ENCODE measurements around the gene SDF4.

Gene SDF4

GRCh38 chr1:1242461-1243265 is 10.9 kb upstream of the SDF4 start:
- TF ChIP-seq, protein P1, sequence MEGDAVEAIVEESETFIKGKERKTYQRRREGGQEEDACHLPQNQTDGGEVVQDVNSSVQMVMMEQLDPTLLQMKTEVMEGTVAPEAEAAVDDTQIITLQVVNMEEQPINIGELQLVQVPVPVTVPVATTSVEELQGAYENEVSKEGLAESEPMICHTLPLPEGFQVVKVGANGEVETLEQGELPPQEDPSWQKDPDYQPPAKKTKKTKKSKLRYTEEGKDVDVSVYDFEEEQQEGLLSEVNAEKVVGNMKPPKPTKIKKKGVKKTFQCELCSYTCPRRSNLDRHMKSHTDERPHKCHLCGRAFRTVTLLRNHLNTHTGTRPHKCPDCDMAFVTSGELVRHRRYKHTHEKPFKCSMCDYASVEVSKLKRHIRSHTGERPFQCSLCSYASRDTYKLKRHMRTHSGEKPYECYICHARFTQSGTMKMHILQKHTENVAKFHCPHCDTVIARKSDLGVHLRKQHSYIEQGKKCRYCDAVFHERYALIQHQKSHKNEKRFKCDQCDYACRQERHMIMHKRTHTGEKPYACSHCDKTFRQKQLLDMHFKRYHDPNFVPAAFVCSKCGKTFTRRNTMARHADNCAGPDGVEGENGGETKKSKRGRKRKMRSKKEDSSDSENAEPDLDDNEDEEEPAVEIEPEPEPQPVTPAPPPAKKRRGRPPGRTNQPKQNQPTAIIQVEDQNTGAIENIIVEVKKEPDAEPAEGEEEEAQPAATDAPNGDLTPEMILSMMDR (IDR thresholded peaks at IDR 0.05; ENCODE audit: low read depth, low read length) = no peak
- no peak overlapping the region for H3K4me3 ChIP-seq (replicated peaks in 1 of 2; ENCODE audit: low read depth in 2 of 2, low read length in 2 of 2)
- DNase-seq (ENCODE audit: low read depth in 2 of 2) = no peak

- TF ChIP-seq, protein P1 (IDR thresholded peaks at IDR 0.05; ENCODE audit: low read depth, low read length) = no peak
- DNase-seq (ENCODE audit: low read depth in 2 of 2) = no peak
- no peak overlapping the region for H3K4me3 ChIP-seq (replicated peaks in 1 of 2; ENCODE audit: low read depth in 2 of 2, low read length in 2 of 2)
Measured at GRCh38 chr1:1241588-1242219, 9.9 kb upstream of the SDF4 start.

DNA sequence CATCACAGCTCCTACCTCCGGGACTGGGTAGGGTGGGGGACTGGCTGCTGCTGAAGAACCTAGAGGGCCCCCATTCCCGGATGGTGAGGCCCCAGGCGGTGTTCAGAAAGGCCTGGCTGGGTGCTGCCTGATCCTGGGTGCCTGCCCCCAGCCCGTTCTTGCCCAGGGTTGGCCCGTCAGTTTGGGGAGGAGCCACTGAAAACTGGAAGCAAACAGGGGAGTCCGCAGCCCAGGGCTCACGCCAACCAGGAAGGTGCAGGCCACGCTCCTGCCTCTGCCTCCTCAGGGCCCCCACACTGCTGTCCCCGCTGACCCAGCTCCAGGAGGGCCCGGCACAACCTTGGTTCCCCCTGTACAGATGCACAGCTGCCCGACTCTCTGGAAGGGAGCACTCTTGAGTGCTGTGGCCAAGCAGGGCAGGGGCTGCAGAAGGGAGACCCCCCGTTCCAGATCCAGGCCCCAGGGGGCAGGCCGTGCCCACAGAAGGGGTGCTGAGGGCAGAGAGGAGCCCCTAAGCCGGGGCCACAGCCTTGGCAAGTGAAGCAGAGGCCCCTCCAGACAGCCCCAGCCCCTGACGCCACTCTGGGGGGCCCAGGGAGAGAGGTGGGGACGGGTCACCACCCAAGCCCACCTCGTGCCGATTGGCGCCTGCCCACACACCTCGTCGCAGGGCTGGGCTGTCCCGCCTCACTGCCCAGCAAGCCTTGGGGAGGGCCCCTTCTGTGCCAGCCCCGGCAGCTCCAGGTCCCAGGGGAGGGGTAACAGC is 9.2 kb upstream of the SDF4 start:
- TF ChIP-seq, protein P1 (IDR thresholded peaks at IDR 0.05; ENCODE audit: low read depth, low read length) = no peak
- DNase-seq (ENCODE audit: low read depth in 2 of 2) = no peak
- no peak overlapping the region for H3K4me3 ChIP-seq (replicated peaks in 1 of 2; ENCODE audit: low read depth in 2 of 2, low read length in 2 of 2)

DNA sequence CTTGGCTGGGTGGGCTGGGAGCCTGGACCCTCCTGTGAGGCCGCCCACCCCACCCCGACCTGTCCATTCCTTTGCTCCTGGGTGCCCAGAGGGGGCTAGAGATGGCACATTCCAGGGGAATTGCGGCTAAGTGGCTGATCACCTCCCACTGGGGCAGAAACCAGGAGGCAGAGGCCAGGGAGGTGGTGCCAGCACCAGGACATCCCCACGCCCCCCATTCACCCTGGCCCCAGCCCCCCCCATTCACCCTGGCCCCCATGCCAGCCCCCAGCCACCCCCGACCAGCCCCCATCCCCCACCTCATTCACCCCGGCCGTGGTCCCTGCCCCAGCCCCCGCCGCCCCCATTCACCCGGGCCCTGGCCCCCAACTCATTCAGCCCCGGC is 8.5 kb upstream of the SDF4 start:
- no peak overlapping the region for H3K4me3 ChIP-seq (replicated peaks in 1 of 2; ENCODE audit: low read depth in 2 of 2, low read length in 2 of 2)

DNA sequence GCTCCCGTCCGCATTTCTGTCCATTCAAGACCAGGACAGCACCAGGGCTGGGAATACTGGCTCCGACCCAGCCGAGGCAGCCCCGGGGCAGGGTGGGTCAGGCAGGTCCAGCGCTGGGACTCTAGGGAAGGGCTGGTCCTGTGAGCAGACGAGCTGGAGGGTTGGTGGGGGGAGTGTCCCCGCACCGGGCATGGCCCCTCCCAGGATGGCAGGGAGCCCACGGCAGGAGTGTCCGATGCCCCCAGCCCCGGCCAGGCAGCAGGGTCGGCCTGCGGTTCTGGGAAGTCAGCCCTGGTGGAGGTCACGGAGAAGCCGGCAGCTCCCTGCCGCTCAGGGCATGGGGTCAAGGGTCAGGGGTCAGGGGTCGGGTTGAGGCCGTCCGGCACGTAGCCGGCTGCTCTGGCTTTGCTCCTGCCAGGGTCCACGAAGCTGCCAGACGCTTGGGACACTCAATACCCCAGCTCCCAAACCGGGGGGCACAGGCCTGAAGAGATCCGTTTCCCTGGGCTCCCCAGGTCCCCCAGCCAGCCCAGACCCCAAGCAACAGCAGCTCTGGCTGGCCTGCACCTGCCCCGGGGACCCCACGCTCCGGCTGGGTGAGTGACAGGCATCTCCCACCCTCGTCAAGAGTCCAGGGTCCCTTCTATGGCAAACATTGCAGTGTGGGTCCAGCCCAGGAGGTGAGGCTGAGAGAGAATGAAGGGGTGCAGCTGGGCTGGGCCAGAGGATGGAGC is 8.0 kb upstream of the SDF4 start:
- H3K4me3 ChIP-seq (replicated peaks in 1 of 2; ENCODE audit: low read depth in 2 of 2, low read length in 2 of 2) = no peak overlapping the region
- no peak for DNase-seq (ENCODE audit: low read depth in 2 of 2)
- TF ChIP-seq, protein P1 (IDR thresholded peaks at IDR 0.05; ENCODE audit: low read depth, low read length) = no peak

More for the DNA sequence above, 8.5 kb upstream of the SDF4 start:
- TF ChIP-seq, protein P1 (IDR thresholded peaks at IDR 0.05; ENCODE audit: low read depth, low read length) = no peak
- DNase-seq (ENCODE audit: low read depth in 2 of 2) = no peak

DNA sequence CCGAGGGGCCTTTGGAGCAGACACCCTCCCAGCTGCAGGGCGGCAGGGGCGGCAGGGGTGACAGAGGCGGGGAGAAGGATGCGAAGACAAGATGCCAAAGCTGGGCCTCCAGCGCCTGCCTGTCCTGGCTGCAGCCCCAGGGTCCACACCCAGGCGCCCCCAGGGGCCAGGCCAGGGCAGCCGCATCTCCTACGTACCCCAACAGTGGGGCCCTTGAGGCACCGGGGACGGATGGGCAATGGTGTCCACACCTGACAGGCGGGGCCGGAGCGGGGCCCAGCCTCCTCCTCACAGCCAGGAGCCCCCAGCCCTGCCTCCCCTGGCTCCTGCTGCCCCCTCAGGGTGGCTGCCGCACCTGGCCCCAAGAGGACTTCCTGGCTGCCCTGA is 7.4 kb upstream of the SDF4 start:
- TF ChIP-seq, protein P1 (IDR thresholded peaks at IDR 0.05; ENCODE audit: low read depth, low read length) = no peak
- H3K4me3 ChIP-seq (replicated peaks in 1 of 2; ENCODE audit: low read depth in 2 of 2, low read length in 2 of 2) = no peak overlapping the region
- no peak for DNase-seq (ENCODE audit: low read depth in 2 of 2)

Data from cardiac fibroblast (primary cell).